BLaER1 (cell line): ENCODE data around the gene ETNK2.
"Not testable (repeated sequence)": the region's sequence is repeated elsewhere in the genome, so short reads cannot be mapped to it uniquely, and the experiment has no call there.

Experiments
- H3K27ac ChIP-seq: shearing (Covaris generic); formaldehyde crosslinking; 2 replicates; pipeline ENCODE4 v1.8.1; 2022
- H3K27me3 ChIP-seq: shearing (Covaris generic); formaldehyde crosslinking; 2 replicates; pipeline ENCODE4 v1.8.1; 2022
- H3K36me3 ChIP-seq: shearing (Covaris generic); formaldehyde crosslinking; 2 replicates; pipeline ENCODE4 v1.8.1; 2022
- H3K4me1 ChIP-seq: shearing (Covaris generic); formaldehyde crosslinking; 2 replicates; pipeline ENCODE4 v1.8.1; 2022
- H3K4me2 ChIP-seq: shearing (Covaris generic); formaldehyde crosslinking; 2 replicates; pipeline ENCODE4 v1.8.1; 2022
- H3K4me3 ChIP-seq: shearing (Covaris generic); formaldehyde crosslinking; 2 replicates; pipeline ENCODE4 v1.8.1; 2022
- H3K9ac ChIP-seq: shearing (Covaris generic); formaldehyde crosslinking; 2 replicates; pipeline ENCODE4 v1.8.1; 2022
- H3K9me3 ChIP-seq: shearing (Covaris generic); formaldehyde crosslinking; 2 replicates; pipeline ENCODE4 v1.8.1; 2022
- H4K20me1 ChIP-seq: shearing (Covaris generic); formaldehyde crosslinking; 2 replicates; pipeline ENCODE4 v1.8.1; 2022
- Cebpa-rat ChIP-seq: shearing (Covaris generic); IDR thresholded peaks from 2 replicates; pipeline ENCODE4 v1.8.1; 2022

Gene ETNK2

DNA sequence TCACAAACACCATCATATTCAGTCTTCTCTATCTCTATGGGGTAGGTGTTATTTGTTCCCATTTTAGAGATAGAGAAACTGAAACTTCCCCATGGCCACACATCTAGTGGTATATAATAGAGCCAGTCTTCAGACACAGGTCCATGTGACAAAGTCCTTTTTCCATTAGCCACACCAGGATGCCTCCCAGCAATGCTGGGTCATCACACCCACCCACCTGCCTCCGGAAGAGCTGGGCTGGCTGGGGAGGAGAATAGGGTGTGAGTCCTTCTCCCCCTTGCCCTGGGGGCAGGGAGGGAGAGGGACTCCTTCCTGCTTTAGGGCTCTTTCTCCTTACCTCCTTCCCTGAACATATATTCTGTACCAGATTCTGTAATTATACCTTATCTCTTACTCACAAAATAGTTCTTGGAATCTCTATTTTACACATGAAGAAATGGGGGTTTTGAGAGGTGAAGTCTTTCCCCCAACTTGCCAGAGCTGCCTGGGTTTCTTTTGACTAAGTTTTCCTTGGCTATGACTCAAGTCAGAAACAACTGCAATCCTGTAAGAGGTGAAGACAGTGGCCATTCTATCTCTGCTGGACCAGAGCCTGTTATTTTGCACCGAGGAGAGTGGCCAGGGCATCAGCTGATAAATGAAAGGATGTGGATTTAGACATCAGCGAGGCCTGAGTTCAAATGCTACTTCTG, 49.0 kb downstream of the ETNK2 start:
- Histone ChIP-seq H3K27ac (peak overlapping the region; percentile 80), H3K9ac (peak overlapping the region; percentile 51; the same call in 1 of the 2 replicates)

GRCh38 chr1:204102029-204102611, 49.7 kb downstream of the ETNK2 start:
- Histone ChIP-seq H3K36me3 (no peaks in the 10 kb centered on the region), H3K4me1 (peaks cover 50% of the 10 kb centered on the region), H3K9me3 (no peaks in the 10 kb centered on the region), H3K27me3 (no peaks in the 10 kb centered on the region), H4K20me1 (no peaks in the 10 kb centered on the region), H3K4me2 (peak overlapping the region; percentile 82), H3K9ac (peak overlapping the region; percentile 51; the same call in 1 of the 2 replicates), H3K4me3 (0 out of 2 replicates have a peak overlapping the region, but pooled peaks have one; percentile 22), H3K27ac (0 out of 2 replicates have a peak overlapping the region, but pooled peaks have one; percentile 19)
- no peak for TF ChIP-seq Cebpa-rat

More for the DNA sequence above, 49.0 kb downstream of the ETNK2 start:
- Histone ChIP-seq H3K4me3 (0 out of 2 replicates have a peak overlapping the region, but pooled peaks have one; percentile 22), H3K27me3 (no peaks in the 10 kb centered on the region), H3K36me3 (no peaks in the 10 kb centered on the region), H3K4me2 (peak overlapping the region; percentile 82), H3K4me1 (peaks cover 50% of the 10 kb centered on the region), H3K9me3 (no peaks in the 10 kb centered on the region), H4K20me1 (no peaks in the 10 kb centered on the region)
- no peak for TF ChIP-seq Cebpa-rat

DNA sequence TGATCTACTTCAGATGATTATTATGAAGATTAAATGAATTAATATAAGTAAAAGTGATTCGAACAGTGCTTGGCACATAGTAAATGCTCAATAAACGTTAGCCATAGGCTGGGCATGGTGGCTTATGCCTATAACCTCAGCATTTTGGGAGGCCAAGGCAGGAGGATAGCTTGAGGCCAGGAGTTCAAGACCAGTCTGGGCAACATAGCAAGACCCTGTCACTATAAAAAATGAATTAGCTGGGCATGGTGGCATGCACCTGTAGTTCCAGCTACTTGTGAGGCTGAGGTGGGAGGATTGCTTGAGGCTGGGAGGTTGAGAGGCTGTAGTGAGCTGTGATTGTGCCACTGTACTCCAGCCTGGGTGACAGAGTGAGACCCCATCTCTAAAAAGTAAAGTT, 52.1 kb downstream of the ETNK2 start:
- H3K27me3 ChIP-seq, H3K27ac ChIP-seq, H4K20me1 ChIP-seq, H3K9me3 ChIP-seq, H3K4me3 ChIP-seq, H3K36me3 ChIP-seq, H3K4me2 ChIP-seq, H3K9ac ChIP-seq: not testable (repeated sequence)
- H3K4me1 ChIP-seq: peaks cover 32% of the 10 kb centered on the region

GRCh38 chr1:204098683-204099082, 53.2 kb downstream of the ETNK2 start:
- Histone ChIP-seq H3K27ac (no peak overlapping the region), H3K36me3 (no peaks in the 10 kb centered on the region), H3K9me3 (no peaks in the 10 kb centered on the region), H3K9ac (no peak overlapping the region), H3K4me3 (no peak overlapping the region), H3K27me3 (no peaks in the 10 kb centered on the region), H3K4me1 (peaks cover 25% of the 10 kb centered on the region), H3K4me2 (no peak overlapping the region), H4K20me1 (no peaks in the 10 kb centered on the region)
- TF ChIP-seq Cebpa-rat: no peak

GRCh38 chr1:204096931-204097330, 54.9 kb downstream of the ETNK2 start:
- no peak for TF ChIP-seq Cebpa-rat
- H4K20me1 ChIP-seq: no peaks in the 10 kb centered on the region
- no peaks in the 10 kb centered on the region for H3K36me3 ChIP-seq
- no peak overlapping the region for H3K9ac ChIP-seq
- no peak overlapping the region for H3K4me2 ChIP-seq
- H3K27ac ChIP-seq: no peak overlapping the region
- no peaks in the 10 kb centered on the region for H3K9me3 ChIP-seq
- no peaks in the 10 kb centered on the region for H3K27me3 ChIP-seq
- H3K4me3 ChIP-seq: no peak overlapping the region
- peaks cover 8% of the 10 kb centered on the region for H3K4me1 ChIP-seq

GRCh38 chr1:204094856-204095634, 56.8 kb downstream of the ETNK2 start:
- Histone ChIP-seq H4K20me1 (no peaks in the 10 kb centered on the region), H3K9ac (no peak overlapping the region), H3K9me3 (no peaks in the 10 kb centered on the region), H3K27ac (no peak overlapping the region), H3K36me3 (no peaks in the 10 kb centered on the region), H3K4me3 (no peak overlapping the region), H3K27me3 (no peaks in the 10 kb centered on the region), H3K4me1 (peaks cover 4% of the 10 kb centered on the region; the same call in 1 of the 2 replicates), H3K4me2 (no peak overlapping the region)
- TF ChIP-seq Cebpa-rat: no peak

DNA sequence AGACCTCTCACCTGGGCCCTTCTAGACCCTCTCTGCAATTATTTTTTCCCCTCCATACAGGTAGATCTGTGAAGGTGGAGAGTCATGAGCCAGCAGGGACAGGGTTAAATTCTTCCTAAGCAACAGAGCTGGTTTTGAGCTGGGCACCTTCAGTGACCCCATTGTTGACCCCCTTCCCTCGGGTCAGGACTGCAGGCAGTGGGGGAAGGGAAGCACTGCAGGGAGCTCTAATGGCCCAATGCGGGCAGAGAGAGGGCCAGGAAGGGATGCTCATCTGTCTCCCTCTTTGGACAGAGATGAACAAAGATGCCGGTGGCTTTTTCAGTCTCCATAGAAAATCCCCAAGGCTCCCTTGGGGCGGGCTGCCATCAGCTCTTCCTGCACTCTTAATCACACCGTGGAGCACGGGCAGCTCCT, 57.5 kb downstream of the ETNK2 start:
- Histone ChIP-seq H3K4me1 (peaks cover 4% of the 10 kb centered on the region; the same call in 1 of the 2 replicates), H4K20me1 (no peaks in the 10 kb centered on the region), H3K36me3 (no peaks in the 10 kb centered on the region), H3K9ac (no peak overlapping the region), H3K27me3 (no peaks in the 10 kb centered on the region), H3K4me2 (no peak overlapping the region), H3K9me3 (no peaks in the 10 kb centered on the region), H3K27ac (no peak overlapping the region), H3K4me3 (no peak overlapping the region)
- TF ChIP-seq Cebpa-rat: no peak

DNA sequence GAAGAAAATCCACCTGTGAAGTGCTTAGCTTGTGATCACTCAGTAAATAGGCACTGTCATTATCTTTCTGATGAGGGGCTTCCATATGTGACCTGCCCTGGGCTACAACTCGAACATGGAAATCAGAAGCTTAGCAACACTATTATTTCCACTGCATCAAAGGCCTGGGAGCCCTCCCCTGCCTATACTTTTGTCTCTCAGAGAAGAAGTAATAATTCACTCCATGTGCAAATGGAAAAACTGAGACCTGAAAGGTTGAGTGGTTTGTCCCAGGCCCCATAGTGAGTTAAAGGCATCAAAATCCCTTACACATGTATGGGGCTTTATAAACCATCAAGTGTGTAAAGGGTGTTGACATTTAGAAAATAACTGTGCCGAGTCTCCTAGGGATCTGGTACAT, 58.1 kb downstream of the ETNK2 start:
- no peaks in the 10 kb centered on the region for H4K20me1 ChIP-seq
- H3K27ac ChIP-seq: no peak overlapping the region
- H3K4me2 ChIP-seq: no peak overlapping the region
- H3K9ac ChIP-seq: no peak overlapping the region
- H3K27me3 ChIP-seq: no peaks in the 10 kb centered on the region
- no peak overlapping the region for H3K4me3 ChIP-seq
- no peaks in the 10 kb centered on the region for H3K9me3 ChIP-seq
- TF ChIP-seq Cebpa-rat: no peak
- H3K4me1 ChIP-seq: peaks cover 4% of the 10 kb centered on the region; the same call in 1 of the 2 replicates
- H3K36me3 ChIP-seq: no peaks in the 10 kb centered on the region

DNA sequence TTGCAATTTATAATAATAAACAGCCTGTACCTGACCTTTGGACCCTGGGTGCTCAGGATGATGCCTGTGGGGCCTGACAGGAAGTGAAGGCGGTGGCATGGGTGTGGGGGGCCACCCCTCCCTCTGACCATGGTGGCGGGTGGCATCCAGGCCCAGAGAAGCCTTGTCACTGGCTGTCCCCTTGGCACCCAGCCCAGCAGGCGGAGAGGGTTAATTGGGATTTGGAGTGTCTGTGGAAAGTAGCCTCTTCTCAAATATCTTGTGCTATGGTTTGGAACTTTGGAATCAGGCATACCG, 58.5 kb downstream of the ETNK2 start:
- H3K9ac ChIP-seq: no peak overlapping the region
- no peaks in the 10 kb centered on the region for H3K27me3 ChIP-seq
- no peaks in the 10 kb centered on the region for H4K20me1 ChIP-seq
- no peaks in the 10 kb centered on the region for H3K36me3 ChIP-seq
- H3K27ac ChIP-seq: no peak overlapping the region
- H3K4me2 ChIP-seq: no peak overlapping the region
- H3K4me1 ChIP-seq: peaks cover 4% of the 10 kb centered on the region; the same call in 1 of the 2 replicates
- H3K9me3 ChIP-seq: no peaks in the 10 kb centered on the region
- no peak for TF ChIP-seq Cebpa-rat
- no peak overlapping the region for H3K4me3 ChIP-seq
